H1 (cell line): ENCODE measurements around the gene AFF4.

Source experiments
- CTCF ChIP-seq, 3 experiments: IDR thresholded peaks; 1 replicate in 2 of 3; 2 replicates in 1 of 3; pipeline versions ENCODE4 v1.5.1 to v1.6.1; 2011; ENCODE audit warnings: low read length in 3 of 3, mild to moderate bottlenecking in 3 of 3, inconsistent platforms in 2 of 3, low read depth in 1 of 3, moderate library complexity in 1 of 3; ENCODE audit not compliant: insufficient read depth in 1 of 3; ENCODE audit errors: control extremely low read depth in 1 of 3
- EZH2 ChIP-seq: fragments of 200-600 bp; sonication (generic); IDR thresholded peaks from 2 replicates; pipeline ENCODE4 v1.7.1; 2012; ENCODE audit warnings: low read depth, mild to moderate bottlenecking, moderate library complexity, low read length, inconsistent platforms; ENCODE audit not compliant: severe bottlenecking
- KDM5A ChIP-seq: fragments of 200-600 bp; IDR thresholded peaks from 2 replicates; pipeline ENCODE4 v1.7.1; 2012; ENCODE audit warnings: mild to moderate bottlenecking, low read length, inconsistent platforms, mixed read lengths
- MAX ChIP-seq: IDR thresholded peaks from 2 replicates; pipeline ENCODE4 v1.6.1; 2012; ENCODE audit warnings: inconsistent platforms
- NRF1 ChIP-seq: IDR thresholded peaks from 2 replicates; pipeline ENCODE4 v1.6.1; 2011; ENCODE audit warnings: mild to moderate bottlenecking, low read depth, low read length, improper control_type of control experiment
- POLR2A ChIP-seq, 2 experiments: IDR thresholded peaks; 1 replicate in 1 of 2; 2 replicates in 1 of 2; pipeline ENCODE4 v1.6.1; 2011; ENCODE audit warnings: low read depth in 2 of 2, low read length in 2 of 2, mild to moderate bottlenecking in 2 of 2; ENCODE audit errors: control extremely low read depth in 1 of 2
- POLR2AphosphoS5 ChIP-seq: IDR thresholded peaks from 2 replicates; pipeline ENCODE4 v1.6.1; 2011; ENCODE audit warnings: low read depth, low read length
- SIN3A ChIP-seq, 2 experiments: IDR thresholded peaks in 1 of 2; conservative IDR thresholded peaks in 1 of 2; 2 replicates each; pipeline ENCODE4 v1.6.1; 2011 to 2012; ENCODE audit warnings: low read length in 2 of 2, improper control_type of control experiment in 1 of 2, low read depth in 1 of 2, mild to moderate bottlenecking in 1 of 2
- TCF12 ChIP-seq: IDR thresholded peaks from 2 replicates; pipeline ENCODE4 v1.6.1; 2011; ENCODE audit warnings: low read depth, mild to moderate bottlenecking, low read length

GRCh38 chr5:132837868-132838267 lies 125.6 kb downstream of the AFF4 start:
- TF ChIP-seq EZH2: no peak
- TF ChIP-seq POLR2AphosphoS5: no peak
- no peak for TF ChIP-seq KDM5A
- TF ChIP-seq POLR2A (IDR thresholded peaks at IDR 0.05; ENCODE audit: control extremely low read depth in 1 of 2, low read depth in 2 of 2, low read length in 2 of 2): no peak
- no peak for TF ChIP-seq MAX
- no peak for TF ChIP-seq NRF1
- TF ChIP-seq CTCF (IDR thresholded peaks at IDR 0.05; ENCODE audit: control extremely low read depth in 1 of 3, insufficient read depth in 1 of 3, low read depth in 1 of 3, low read length in 3 of 3): no peak
- no peak for TF ChIP-seq SIN3A (conservative IDR thresholded peaks at IDR 0.05 in 1 of 2, IDR thresholded peaks at IDR 0.05 in 1 of 2; ENCODE audit: low read depth in 1 of 2, low read length in 2 of 2)
- no peak for TF ChIP-seq TCF12
